Measurements from ENCODE around the gene SAYSD1.
"Not testable (repeated sequence)": the region's sequence is repeated elsewhere in the genome, so short reads cannot be mapped to it uniquely, and the experiment has no call there.

Gene SAYSD1

DNA sequence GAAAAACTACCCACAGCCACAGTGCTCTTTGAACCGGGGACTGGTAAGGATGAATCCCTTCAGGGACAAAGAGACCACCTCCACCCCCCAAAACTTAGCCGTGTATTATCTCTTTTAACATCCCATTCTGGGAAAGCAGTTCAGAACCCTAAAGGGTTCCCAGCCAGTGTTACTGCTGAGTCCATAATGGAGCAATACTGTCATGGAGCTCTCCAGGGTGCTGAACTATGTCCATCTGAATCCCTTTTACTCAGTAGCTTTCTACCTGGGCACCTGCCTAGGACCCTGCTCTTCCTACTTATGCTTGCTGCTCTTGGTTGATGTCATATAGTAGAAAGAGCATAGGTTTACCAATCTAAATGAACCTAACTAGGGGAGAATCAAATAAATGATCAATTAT is 22.3 kb upstream of the SAYSD1 start:
- no peaks in the 10 kb centered on the region for H3K36me3 Mint-ChIP-seq (ENCODE audit: low read depth)
- H3K27me3 Mint-ChIP-seq (ENCODE audit: low read depth) = peaks cover 19% of the 10 kb centered on the region
- TF ChIP-seq, protein P1, sequence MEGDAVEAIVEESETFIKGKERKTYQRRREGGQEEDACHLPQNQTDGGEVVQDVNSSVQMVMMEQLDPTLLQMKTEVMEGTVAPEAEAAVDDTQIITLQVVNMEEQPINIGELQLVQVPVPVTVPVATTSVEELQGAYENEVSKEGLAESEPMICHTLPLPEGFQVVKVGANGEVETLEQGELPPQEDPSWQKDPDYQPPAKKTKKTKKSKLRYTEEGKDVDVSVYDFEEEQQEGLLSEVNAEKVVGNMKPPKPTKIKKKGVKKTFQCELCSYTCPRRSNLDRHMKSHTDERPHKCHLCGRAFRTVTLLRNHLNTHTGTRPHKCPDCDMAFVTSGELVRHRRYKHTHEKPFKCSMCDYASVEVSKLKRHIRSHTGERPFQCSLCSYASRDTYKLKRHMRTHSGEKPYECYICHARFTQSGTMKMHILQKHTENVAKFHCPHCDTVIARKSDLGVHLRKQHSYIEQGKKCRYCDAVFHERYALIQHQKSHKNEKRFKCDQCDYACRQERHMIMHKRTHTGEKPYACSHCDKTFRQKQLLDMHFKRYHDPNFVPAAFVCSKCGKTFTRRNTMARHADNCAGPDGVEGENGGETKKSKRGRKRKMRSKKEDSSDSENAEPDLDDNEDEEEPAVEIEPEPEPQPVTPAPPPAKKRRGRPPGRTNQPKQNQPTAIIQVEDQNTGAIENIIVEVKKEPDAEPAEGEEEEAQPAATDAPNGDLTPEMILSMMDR (IDR thresholded peaks at IDR 0.05; ENCODE audit: unreplicated experiment in 3 of 3) = no peak
- H3K9me3 Mint-ChIP-seq = peaks cover 2% of the 10 kb centered on the region
- no peaks in the 10 kb centered on the region for H3K4me1 Mint-ChIP-seq
- no peak overlapping the region for H3K27ac Mint-ChIP-seq
- no peak overlapping the region for H3K4me3 Mint-ChIP-seq

DNA sequence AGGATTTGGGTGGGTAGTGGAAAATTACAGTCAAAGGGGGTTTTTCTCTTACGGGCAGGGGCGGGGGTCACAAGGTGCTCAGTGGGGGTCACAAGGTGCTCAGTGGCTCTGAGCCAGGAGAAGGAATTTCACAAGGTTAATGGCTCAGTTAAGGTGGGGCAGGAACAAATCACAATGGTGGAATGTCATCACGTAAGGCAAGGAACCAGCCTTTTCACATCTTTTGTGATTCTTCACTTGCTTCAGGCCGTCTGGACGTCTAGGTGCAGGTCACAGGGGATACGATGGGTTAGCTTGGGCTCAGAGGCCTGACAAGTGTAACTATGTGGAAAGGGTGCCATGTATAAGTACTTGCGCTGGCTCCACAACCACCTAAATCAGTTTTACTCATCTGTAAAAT is 21.2 kb upstream of the SAYSD1 start:
- H3K27ac Mint-ChIP-seq; H3K36me3 Mint-ChIP-seq (ENCODE audit: low read depth); H3K4me3 Mint-ChIP-seq; H3K9me3 Mint-ChIP-seq; H3K4me1 Mint-ChIP-seq: not testable (repeated sequence)
- H3K27me3 Mint-ChIP-seq (ENCODE audit: low read depth) = peaks cover 19% of the 10 kb centered on the region

DNA sequence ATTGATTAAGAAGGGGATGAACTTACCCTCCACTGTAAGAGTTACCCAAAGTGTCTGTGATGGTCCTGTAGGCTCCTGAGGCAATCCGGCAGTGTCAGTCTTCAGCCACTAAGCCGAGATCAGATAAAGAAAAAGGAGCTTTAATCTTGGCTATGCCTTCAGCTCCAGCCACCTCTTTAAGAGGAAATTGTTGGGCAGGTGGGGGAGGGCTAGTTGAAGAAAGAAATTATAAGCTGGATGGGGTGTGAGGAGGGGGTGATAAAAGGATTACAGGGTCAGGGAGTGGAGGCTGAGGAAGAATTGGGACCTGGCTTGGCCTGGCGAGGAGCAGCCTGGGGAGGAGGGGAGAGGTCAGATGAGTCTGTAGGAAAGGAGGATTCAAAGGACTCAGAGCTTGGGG is 19.8 kb upstream of the SAYSD1 start:
- not testable (repeated sequence) for H3K4me1 Mint-ChIP-seq; H3K9me3 Mint-ChIP-seq; H3K27ac Mint-ChIP-seq; H3K4me3 Mint-ChIP-seq; H3K36me3 Mint-ChIP-seq (ENCODE audit: low read depth)
- H3K27me3 Mint-ChIP-seq (ENCODE audit: low read depth) = peaks cover 21% of the 10 kb centered on the region

DNA sequence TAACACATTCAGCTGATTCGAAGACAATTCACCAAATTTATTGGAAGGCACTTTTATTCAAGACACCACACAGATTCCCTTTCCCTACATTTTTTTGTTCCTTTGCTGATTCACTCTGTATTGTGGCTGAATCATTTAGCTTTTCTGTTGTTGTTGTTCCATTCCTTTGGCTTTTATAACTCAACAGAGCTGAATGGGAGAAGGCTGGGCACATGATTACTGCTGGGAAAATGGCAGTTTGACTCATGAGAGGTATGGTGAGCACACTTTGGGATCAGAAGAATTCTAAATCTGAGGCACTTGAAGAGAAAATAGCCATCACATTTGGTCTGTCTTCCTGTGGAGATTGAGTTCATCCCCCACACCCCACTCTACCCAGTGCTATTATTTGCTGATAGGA is 15.7 kb upstream of the SAYSD1 start:
- Mint-ChIP-seq H3K27ac (no peak overlapping the region), H3K36me3 (ENCODE audit: low read depth) (no peaks in the 10 kb centered on the region), H3K9me3 (no peaks in the 10 kb centered on the region), H3K27me3 (ENCODE audit: low read depth) (peaks cover 18% of the 10 kb centered on the region), H3K4me3 (no peak overlapping the region), H3K4me1 (no peaks in the 10 kb centered on the region)
- TF ChIP-seq, protein P1 (IDR thresholded peaks at IDR 0.05; ENCODE audit: unreplicated experiment in 3 of 3) = no peak

DNA sequence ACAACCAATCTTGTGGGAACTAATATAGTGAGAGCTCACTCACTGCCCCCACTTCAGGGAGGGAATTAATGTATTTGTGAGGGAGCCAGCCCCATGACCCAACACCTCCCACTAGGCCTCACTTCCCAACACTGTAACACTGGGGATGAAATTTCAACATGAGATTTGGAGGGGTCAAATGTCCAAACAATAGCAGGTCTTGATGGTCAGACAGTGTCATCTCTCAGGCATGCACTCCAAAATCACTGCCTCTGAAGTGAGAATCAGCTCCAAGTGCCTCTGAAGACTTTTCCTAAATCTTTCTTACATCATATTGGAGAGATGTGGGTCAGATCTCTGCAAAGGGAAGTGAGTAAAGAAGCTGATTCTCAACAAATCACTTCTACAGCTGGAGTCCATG is 13.8 kb upstream of the SAYSD1 start:
- H3K36me3 Mint-ChIP-seq (ENCODE audit: low read depth) = no peaks in the 10 kb centered on the region
- no peak overlapping the region for H3K4me3 Mint-ChIP-seq
- no peaks in the 10 kb centered on the region for H3K9me3 Mint-ChIP-seq
- TF ChIP-seq, protein P1 (IDR thresholded peaks at IDR 0.05; ENCODE audit: unreplicated experiment in 3 of 3) = no peak
- H3K27ac Mint-ChIP-seq = no peak overlapping the region
- H3K27me3 Mint-ChIP-seq (ENCODE audit: low read depth) = peaks cover 25% of the 10 kb centered on the region
- H3K4me1 Mint-ChIP-seq = no peaks in the 10 kb centered on the region

DNA sequence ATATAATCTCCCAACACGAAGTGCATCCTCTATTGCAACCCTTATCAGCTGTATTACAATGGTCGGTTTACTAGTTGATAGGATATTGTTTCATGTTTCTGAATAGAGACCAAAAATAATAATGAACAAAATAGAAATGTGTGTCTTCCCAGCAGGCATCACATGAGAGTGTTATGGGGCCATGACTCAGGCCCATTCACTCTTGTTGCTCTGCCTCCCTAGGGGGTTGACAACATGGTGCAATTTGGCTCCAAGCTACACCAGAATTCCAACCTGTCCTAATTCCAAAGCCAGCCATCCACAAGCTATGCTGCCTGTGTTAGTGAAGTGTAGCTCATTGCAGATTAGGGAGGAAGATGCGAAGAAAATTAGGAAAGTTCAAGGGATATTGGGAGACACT is 13.1 kb upstream of the SAYSD1 start:
- Mint-ChIP-seq H3K27ac (no peak overlapping the region), H3K4me1 (no peaks in the 10 kb centered on the region)

DNA sequence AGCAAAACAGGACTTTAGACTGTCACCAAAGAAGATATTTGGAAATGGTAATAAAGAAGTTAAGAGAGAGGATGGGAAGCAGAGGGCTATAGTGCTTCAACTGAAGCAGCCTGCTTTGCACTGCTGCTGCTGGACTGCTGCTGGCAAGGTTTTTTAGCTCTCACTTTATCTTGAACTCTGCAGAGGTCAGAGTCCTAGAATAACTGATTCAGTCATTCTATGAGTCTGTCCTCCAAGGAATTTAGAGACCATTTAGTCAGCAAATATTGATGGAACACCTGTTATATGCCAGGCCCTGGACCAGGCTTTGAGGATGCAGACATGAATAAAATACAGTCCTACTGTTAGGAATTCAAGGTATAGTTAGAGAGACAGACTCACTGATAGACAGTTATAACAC is 9.1 kb upstream of the SAYSD1 start:
- TF ChIP-seq, protein P1 (IDR thresholded peaks at IDR 0.05; ENCODE audit: unreplicated experiment in 3 of 3) = no peak
- Mint-ChIP-seq H3K27me3 (ENCODE audit: low read depth) (peaks cover 28% of the 10 kb centered on the region), H3K27ac (no peak overlapping the region), H3K36me3 (ENCODE audit: low read depth) (no peaks in the 10 kb centered on the region), H3K4me3 (no peak overlapping the region), H3K9me3 (no peaks in the 10 kb centered on the region), H3K4me1 (no peaks in the 10 kb centered on the region)

More for the DNA sequence above, 13.1 kb upstream of the SAYSD1 start:
- Mint-ChIP-seq H3K4me3 (no peak overlapping the region), H3K9me3 (no peaks in the 10 kb centered on the region), H3K36me3 (ENCODE audit: low read depth) (no peaks in the 10 kb centered on the region), H3K27me3 (ENCODE audit: low read depth) (peaks cover 32% of the 10 kb centered on the region)
- TF ChIP-seq, protein P1 (IDR thresholded peaks at IDR 0.05; ENCODE audit: unreplicated experiment in 3 of 3) = no peak

All from nephron (organoid).